Nephron (organoid): ENCODE measurements around the gene ROCK1.
A peak's percentile ranks its signal among the peaks of the same experiment; 100 is the strongest.

Experiments used
- H3K27ac Mint-ChIP-seq, 3 experiments: 2 replicates each; pipeline ENCODE4 v1.8.0; 2020; ENCODE audit warnings: mixed read lengths in 3 of 3, mild to moderate bottlenecking in 2 of 3, moderate library complexity in 1 of 3
- H3K27me3 Mint-ChIP-seq: 2 replicates; pipeline ENCODE4 v1.8.0; 2021; ENCODE audit warnings: low read depth, mild to moderate bottlenecking, moderate library complexity, mixed read lengths
- H3K36me3 Mint-ChIP-seq: 2 replicates; pipeline ENCODE4 v1.8.0; 2020; ENCODE audit warnings: low read depth, mixed read lengths
- H3K4me1 Mint-ChIP-seq: 2 replicates; pipeline ENCODE4 v1.8.0; 2020; ENCODE audit warnings: mixed read lengths
- H3K4me3 Mint-ChIP-seq, 3 experiments: 2 replicates each; pipeline ENCODE4 v1.8.0; 2020; ENCODE audit warnings: mild to moderate bottlenecking in 3 of 3, mixed read lengths in 3 of 3, moderate library complexity in 2 of 3
- H3K9me3 Mint-ChIP-seq: 2 replicates; pipeline ENCODE4 v1.8.0; 2020; ENCODE audit warnings: mixed read lengths
- CTCF ChIP-seq, 3 experiments: fragments of 200-600 bp; sonication (generic); IDR thresholded peaks; one replicate each; pipeline ENCODE4 v1.5.0; 2021; ENCODE audit warnings: antibody characterized with exemption in 3 of 3; ENCODE audit not compliant: unreplicated experiment in 3 of 3

The ROCK1 gene

GRCh38 chr18:21004726-21005125, 106.9 kb downstream of the ROCK1 start:
- no peak overlapping the region for H3K4me3 Mint-ChIP-seq
- H3K36me3 Mint-ChIP-seq, result peaks cover 72% of the 10 kb centered on the region
- H3K4me1 Mint-ChIP-seq, result no peaks in the 10 kb centered on the region
- TF ChIP-seq CTCF (IDR thresholded peaks at IDR 0.05; ENCODE audit: unreplicated experiment in 3 of 3), result no peak
- no peaks in the 10 kb centered on the region for H3K27me3 Mint-ChIP-seq
- peak overlapping the region in 2 of 3 experiments; percentile 2 to 23 for H3K27ac Mint-ChIP-seq
- no peaks in the 10 kb centered on the region for H3K9me3 Mint-ChIP-seq

GRCh38 chr18:21000667-21001066, 110.9 kb downstream of the ROCK1 start:
- no peak for TF ChIP-seq CTCF (IDR thresholded peaks at IDR 0.05; ENCODE audit: unreplicated experiment in 3 of 3)
- H3K4me3 Mint-ChIP-seq, result no peak overlapping the region
- H3K27ac Mint-ChIP-seq, result no peak overlapping the region
- peaks cover 78% of the 10 kb centered on the region for H3K36me3 Mint-ChIP-seq
- no peaks in the 10 kb centered on the region for H3K4me1 Mint-ChIP-seq
- no peaks in the 10 kb centered on the region for H3K27me3 Mint-ChIP-seq
- no peaks in the 10 kb centered on the region for H3K9me3 Mint-ChIP-seq

- Mint-ChIP-seq H3K27me3 (no peaks in the 10 kb centered on the region), H3K4me1 (no peaks in the 10 kb centered on the region), H3K4me3 (no peak overlapping the region), H3K9me3 (no peaks in the 10 kb centered on the region), H3K36me3 (peaks cover 59% of the 10 kb centered on the region), H3K27ac (no peak overlapping the region)
- TF ChIP-seq CTCF (IDR thresholded peaks at IDR 0.05; ENCODE audit: unreplicated experiment in 3 of 3), result no peak
These were observed 114.2 kb downstream of the ROCK1 start for GRCh38 chr18:20997371-20997770.

- TF ChIP-seq CTCF (IDR thresholded peaks at IDR 0.05; ENCODE audit: unreplicated experiment in 3 of 3), result no peak
- no peaks in the 10 kb centered on the region for H3K4me1 Mint-ChIP-seq
These were observed 115.2 kb downstream of the ROCK1 start for GRCh38 chr18:20996418-20996817.

GRCh38 chr18:20988726-20989125, 122.9 kb downstream of the ROCK1 start:
- Mint-ChIP-seq H3K4me3 (no peak overlapping the region), H3K36me3 (peaks cover 59% of the 10 kb centered on the region)

More at GRCh38 chr18:20996418-20996817, 115.2 kb downstream of the ROCK1 start:
- peaks cover 56% of the 10 kb centered on the region for H3K36me3 Mint-ChIP-seq
- no peaks in the 10 kb centered on the region for H3K9me3 Mint-ChIP-seq
- H3K4me3 Mint-ChIP-seq, result no peak overlapping the region
- H3K27ac Mint-ChIP-seq, result no peak overlapping the region
- H3K27me3 Mint-ChIP-seq, result no peaks in the 10 kb centered on the region

More at GRCh38 chr18:20988726-20989125, 122.9 kb downstream of the ROCK1 start:
- Mint-ChIP-seq H3K27me3 (no peaks in the 10 kb centered on the region), H3K27ac (no peak overlapping the region), H3K9me3 (no peaks in the 10 kb centered on the region), H3K4me1 (no peaks in the 10 kb centered on the region)
- TF ChIP-seq CTCF (IDR thresholded peaks at IDR 0.05; ENCODE audit: unreplicated experiment in 3 of 3), result no peak
